Endothelial cell of umbilical vein (primary cell): ENCODE results near the gene RALGPS2. TPM values are rescaled to one million over a fixed set of nuclear protein-coding genes. Genes with fewer than 3 reads are reported as not detected.

Experiments
- BruUV-seq: library from RNA; stranded (reverse); fragments of 400-500 nt; replicated peaks from 2 replicates; lab custom pipeline; 2021; lab: Mats Ljungman, UMichigan
- CTCF ChIA-PET: fragments of 300-600, 350-600 bp; sonication (Branson Sonifier 250); formaldehyde crosslinking; loops from one replicate; lab custom pipeline; 2021; ENCODE audit warnings: antibody characterized with exemption, inconsistent platforms; lab: Charles Lee
- POLR2A ChIA-PET: fragments of 300-600, 350-600 bp; sonication (Branson Sonifier 250); formaldehyde crosslinking; loops from one replicate; lab custom pipeline; 2021; ENCODE audit warnings: antibody characterized with exemption, inconsistent platforms; lab: Charles Lee
- DNase-seq: peaks from one replicate; pipeline ENCODE4 v3.0.0-alpha.2; 2011; ENCODE audit warnings: low read depth, low spot score
- FAIRE-seq: peaks from 2 replicates; lab custom pipeline; 2011; peaks lifted over from hg19 to GRCh38; lab: Jason Lieb, UNC
- H2AFZ ChIP-seq: 2 replicates; pipeline ENCODE4 v1.6.0; 2012; ENCODE audit warnings: low read depth, low read length, control low read depth, inconsistent platforms
- H3K27ac ChIP-seq: 2 replicates; pipeline ENCODE4 v1.5.1; 2011; ENCODE audit warnings: low read depth, mild to moderate bottlenecking, control low read depth, low read length, moderate library complexity; ENCODE audit not compliant: insufficient read depth
- H3K27me3 ChIP-seq, 2 experiments: 2 replicates each; pipeline versions ENCODE4 v1.6.0 to v1.6.1; 2011; ENCODE audit warnings: low read length in 2 of 2, mixed read lengths in 1 of 2; ENCODE audit not compliant: control insufficient read depth in 2 of 2, insufficient read depth in 2 of 2
- H3K36me3 ChIP-seq, 2 experiments: 2 replicates in 1 of 2; 3 replicates in 1 of 2; pipeline ENCODE4 v1.5.1; 2011; ENCODE audit warnings: low read length in 2 of 2, mild to moderate bottlenecking in 1 of 2, moderate library complexity in 1 of 2; ENCODE audit not compliant: control insufficient read depth in 2 of 2, insufficient read depth in 2 of 2; ENCODE audit errors: extremely low read depth in 1 of 2
- H3K4me1 ChIP-seq: 3 replicates; pipeline ENCODE4 v1.5.1; 2011; ENCODE audit warnings: mild to moderate bottlenecking, low read length; ENCODE audit not compliant: control insufficient read depth, insufficient read depth; ENCODE audit errors: extremely low read depth
- H3K4me2 ChIP-seq: 2 replicates; pipeline ENCODE4 v1.6.1; 2011; ENCODE audit warnings: low read length, control low read depth, mixed read lengths; ENCODE audit not compliant: insufficient read depth
- H3K4me3 ChIP-seq, 3 experiments: fragments of 200-600 bp in 1 of 3; sonication (generic), shearing (Covaris generic) in 1 of 3; replicated peaks in 1 of 3; 2 replicates each; pipeline ENCODE4 v1.5.1; 2011 to 2016; ENCODE audit warnings: control low read depth in 3 of 3, low read length in 3 of 3, mild to moderate bottlenecking in 2 of 3, inconsistent platforms in 1 of 3, low read depth in 1 of 3, moderate library complexity in 1 of 3; ENCODE audit not compliant: insufficient read depth in 1 of 3
- H3K79me2 ChIP-seq: 2 replicates; pipeline ENCODE4 v1.6.0; 2012; ENCODE audit warnings: low read length, inconsistent platforms; ENCODE audit not compliant: control insufficient read depth, insufficient read depth
- H3K9ac ChIP-seq: replicated peaks from 2 replicates; pipeline ENCODE3; 2011; ENCODE audit warnings: low read length, control low read depth; ENCODE audit not compliant: insufficient read depth; ENCODE audit errors: extremely low read depth
- H3K9me1 ChIP-seq: replicated peaks from 3 replicates; pipeline ENCODE4 v1.6.0; 2011; ENCODE audit warnings: mild to moderate bottlenecking, low read length; ENCODE audit not compliant: control insufficient read depth, insufficient read depth; ENCODE audit errors: extremely low read depth
- H3K9me3 ChIP-seq: replicated peaks from 2 replicates; pipeline ENCODE4 v1.5.1; 2012; ENCODE audit warnings: low read length, inconsistent platforms; ENCODE audit not compliant: control insufficient read depth, insufficient read depth
- H4K20me1 ChIP-seq: replicated peaks from 2 replicates; pipeline ENCODE3; 2011; ENCODE audit warnings: mild to moderate bottlenecking, low read length; ENCODE audit not compliant: control insufficient read depth, insufficient read depth; ENCODE audit errors: extremely low read depth
- CTCF ChIP-seq, 2 donors: IDR thresholded peaks; 1 replicate in 1 of 2; 2 replicates in 1 of 2; pipeline ENCODE4 v1.5.1; 2011; ENCODE audit warnings: low read length in 2 of 2, mild to moderate bottlenecking in 2 of 2, moderate library complexity in 2 of 2, control low read depth in 1 of 2, inconsistent platforms in 1 of 2, low read depth in 1 of 2; ENCODE audit not compliant: insufficient read depth in 1 of 2; ENCODE audit errors: extremely low read depth in 1 of 2
- EZH2 ChIP-seq: IDR thresholded peaks from 2 replicates; pipeline ENCODE4 v1.6.1; 2012; ENCODE audit warnings: borderline replicate concordance, low read depth, mild to moderate bottlenecking, moderate library complexity, low read length, inconsistent platforms; ENCODE audit not compliant: severe bottlenecking
- FOS ChIP-seq: IDR thresholded peaks from 2 replicates; pipeline ENCODE4 v1.6.1; 2011; ENCODE audit warnings: mild to moderate bottlenecking, low read length, moderate library complexity, borderline replicate concordance; ENCODE audit not compliant: insufficient read depth
- GATA2 ChIP-seq: IDR thresholded peaks from 2 replicates; pipeline ENCODE4 v1.7.0; 2011; ENCODE audit warnings: low read depth, mild to moderate bottlenecking, moderate library complexity, mixed read lengths, low read length; ENCODE audit not compliant: insufficient read length, insufficient read depth
- JUN ChIP-seq: IDR thresholded peaks from 2 replicates; pipeline ENCODE4 v1.6.1; 2011; ENCODE audit warnings: borderline replicate concordance, low read depth; ENCODE audit not compliant: insufficient read length, insufficient read depth
- MAX ChIP-seq: IDR thresholded peaks from 2 replicates; pipeline ENCODE4 v1.6.1; 2011; ENCODE audit not compliant: insufficient read depth, insufficient read length
- MYC ChIP-seq: IDR thresholded peaks from one replicate; pipeline ENCODE4 v1.6.1; 2011; ENCODE audit warnings: mild to moderate bottlenecking, low read depth, low read length
- POLR2A ChIP-seq: IDR thresholded peaks from 2 replicates; pipeline ENCODE4 v1.6.1; 2012; ENCODE audit warnings: low read depth, mild to moderate bottlenecking, control low read depth, low read length
- POLR2AphosphoS5 ChIP-seq: IDR thresholded peaks from 2 replicates; pipeline ENCODE4 v1.6.1; 2012; ENCODE audit warnings: low read depth, mild to moderate bottlenecking, control low read depth, low read length, moderate library complexity; ENCODE audit not compliant: insufficient read depth
- dilution Hi-C: fragments of 300-500 bp; cut with MboI; formaldehyde crosslinking; loops from one replicate; pipeline ENCODE4 v1.15.0; 2019; ENCODE audit warnings: low sequenced_read_pairs; ENCODE audit not compliant: extremely low pct_ligation_motif_present
- intact Hi-C: fragments of 100-400 bp; cut with micrococcal nuclease; formaldehyde crosslinking; loops from one replicate; pipeline ENCODE4 v1.10.0; 2022
- polyA plus RNA-seq, 4 experiments: library from polyadenylated mRNA; depleted of rRNA in 3 of 4; stranded (reverse) in 3 of 4; unstranded in 1 of 4; fragments of >200 nt; gene quantifications; 2 replicates each; pipeline versions ENCODE4 v1.2.1 to v1.2.3, GENCODE V29; 2011 to 2012; ENCODE audit warnings: missing spikeins in 1 of 4
- total RNA-seq: library from RNA; stranded (reverse); gene quantifications from 2 replicates; pipeline ENCODE4 v1.2.3, GENCODE V29; 2021

RALGPS2 gene
- total and polyA plus RNA-seq, 2 donors (not counting 3 experiments of a cell fraction or from before 2014, with no cell fraction given) = 4.6 to 27.7 TPM

- BruUV-seq = no TSS peak
- no peaks in the 10 kb centered on the region for H3K79me2 ChIP-seq
- H3K27me3 ChIP-seq = no peaks in the 10 kb centered on the region
- no peak overlapping the region for H3K27ac ChIP-seq
- TF ChIP-seq CTCF (IDR thresholded peaks at IDR 0.05; ENCODE audit: extremely low read depth in 1 of 2, insufficient read depth in 1 of 2, low read depth in 1 of 2, low read length in 2 of 2) (no peak), POLR2A (no peak), EZH2 (no peak), MYC (no peak), GATA2 (no peak), FOS (no peak)
- H3K4me2 ChIP-seq = no peak overlapping the region
- no peaks in the 10 kb centered on the region for H3K36me3 ChIP-seq
- DNase-seq (no peak), FAIRE-seq (no peak)
- intact Hi-C loops = no loop called here
- no peak overlapping the region for H3K9ac ChIP-seq
- no peak overlapping the region for H3K4me3 ChIP-seq
- no peaks in the 10 kb centered on the region for H3K4me1 ChIP-seq
- H2AFZ ChIP-seq = no peak overlapping the region
- dilution Hi-C loops = no loop called here
- CTCF ChIA-PET = no interaction called here
- no peaks in the 10 kb centered on the region for H3K9me1 ChIP-seq
- no peaks in the 10 kb centered on the region for H4K20me1 ChIP-seq
- no peaks in the 10 kb centered on the region for H3K9me3 ChIP-seq
- POLR2A ChIA-PET = no interaction called here
Observed at GRCh38 chr1:178961331-178961730, 236.3 kb downstream of the RALGPS2 start.

- FAIRE-seq = no peak
- dilution Hi-C loops = no loop called here
Observed at GRCh38 chr1:178961868-178962267, 236.8 kb downstream of the RALGPS2 start.

More at GRCh38 chr1:178961868-178962267, 236.8 kb downstream of the RALGPS2 start:
- TF ChIP-seq MYC (no peak), EZH2 (no peak), MAX (no peak), GATA2 (no peak), FOS (no peak), POLR2AphosphoS5 (no peak), JUN (no peak), CTCF (IDR thresholded peaks at IDR 0.05; ENCODE audit: extremely low read depth in 1 of 2, insufficient read depth in 1 of 2, low read depth in 1 of 2, low read length in 2 of 2) (no peak), POLR2A (no peak)
- CTCF ChIA-PET = interaction anchor here (1.1 kb wide), 1 partner anchor 12 kb away, joined by 3 read pairs; no protein-coding TSS in a partner anchor
- Histone ChIP-seq H3K27ac (no peak overlapping the region), H3K4me1 (no peaks in the 10 kb centered on the region), H3K36me3 (no peaks in the 10 kb centered on the region), H3K79me2 (no peaks in the 10 kb centered on the region), H3K27me3 (no peaks in the 10 kb centered on the region), H3K9me3 (no peaks in the 10 kb centered on the region), H3K9ac (no peak overlapping the region), H2AFZ (no peak overlapping the region), H3K4me2 (no peak overlapping the region), H3K9me1 (no peaks in the 10 kb centered on the region), H3K4me3 (no peak overlapping the region), H4K20me1 (no peaks in the 10 kb centered on the region)
- BruUV-seq = no TSS peak
- POLR2A ChIA-PET = no interaction called here
- intact Hi-C loops = no loop called here
- DNase-seq = no peak
